Mesothelial cell of epicardium (in vitro differentiated cells): ENCODE results near the gene CST8. TPM values are rescaled to one million over a fixed set of nuclear protein-coding genes. Genes with fewer than 3 reads are reported as not detected.

Experiments used
- DNase-seq, 2 experiments: peaks; one replicate each; pipeline ENCODE4 v3.0.0; 2021; ENCODE audit warnings: low spot score in 2 of 2; ENCODE audit not compliant: unreplicated experiment in 2 of 2
- H3K27ac Mint-ChIP-seq: 2 replicates; pipeline ENCODE4 v1.8.0; 2021; ENCODE audit warnings: mixed read lengths
- H3K27me3 Mint-ChIP-seq: 2 replicates; pipeline ENCODE4 v1.8.0; 2021; ENCODE audit warnings: low read depth, mixed read lengths
- H3K36me3 Mint-ChIP-seq: 2 replicates; pipeline ENCODE4 v1.8.0; 2021; ENCODE audit warnings: mixed read lengths
- H3K4me1 Mint-ChIP-seq: 2 replicates; pipeline ENCODE4 v1.8.0; 2021; ENCODE audit warnings: mixed read lengths
- H3K4me3 Mint-ChIP-seq: 2 replicates; pipeline ENCODE4 v1.8.0; 2021; ENCODE audit warnings: mild to moderate bottlenecking, moderate library complexity, mixed read lengths
- H3K9me3 Mint-ChIP-seq: 2 replicates; pipeline ENCODE4 v1.8.0; 2021; ENCODE audit warnings: mixed read lengths
- total RNA-seq: library from RNA; stranded (reverse); gene quantifications from 3 replicates; pipeline ENCODE4 v1.2.1, GENCODE V29; 2021
- TF ChIP-seq, protein P1 (sequence below): fragments of 200-600 bp; sonication (generic); IDR thresholded peaks from one replicate; pipeline ENCODE4 v1.5.0; 2021; ENCODE audit warnings: antibody characterized with exemption; ENCODE audit not compliant: unreplicated experiment

Gene CST8
- total RNA-seq, 1 donor from 2014 or later = not detected

- TF ChIP-seq, protein P1, sequence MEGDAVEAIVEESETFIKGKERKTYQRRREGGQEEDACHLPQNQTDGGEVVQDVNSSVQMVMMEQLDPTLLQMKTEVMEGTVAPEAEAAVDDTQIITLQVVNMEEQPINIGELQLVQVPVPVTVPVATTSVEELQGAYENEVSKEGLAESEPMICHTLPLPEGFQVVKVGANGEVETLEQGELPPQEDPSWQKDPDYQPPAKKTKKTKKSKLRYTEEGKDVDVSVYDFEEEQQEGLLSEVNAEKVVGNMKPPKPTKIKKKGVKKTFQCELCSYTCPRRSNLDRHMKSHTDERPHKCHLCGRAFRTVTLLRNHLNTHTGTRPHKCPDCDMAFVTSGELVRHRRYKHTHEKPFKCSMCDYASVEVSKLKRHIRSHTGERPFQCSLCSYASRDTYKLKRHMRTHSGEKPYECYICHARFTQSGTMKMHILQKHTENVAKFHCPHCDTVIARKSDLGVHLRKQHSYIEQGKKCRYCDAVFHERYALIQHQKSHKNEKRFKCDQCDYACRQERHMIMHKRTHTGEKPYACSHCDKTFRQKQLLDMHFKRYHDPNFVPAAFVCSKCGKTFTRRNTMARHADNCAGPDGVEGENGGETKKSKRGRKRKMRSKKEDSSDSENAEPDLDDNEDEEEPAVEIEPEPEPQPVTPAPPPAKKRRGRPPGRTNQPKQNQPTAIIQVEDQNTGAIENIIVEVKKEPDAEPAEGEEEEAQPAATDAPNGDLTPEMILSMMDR = no peak
- peaks cover 14% of the 10 kb centered on the region for H3K27me3 Mint-ChIP-seq
- DNase-seq = no peak
- H3K36me3 Mint-ChIP-seq = no peaks in the 10 kb centered on the region
- H3K27ac Mint-ChIP-seq = no peak overlapping the region
- H3K4me3 Mint-ChIP-seq = no peak overlapping the region
- H3K9me3 Mint-ChIP-seq = no peaks in the 10 kb centered on the region
- no peaks in the 10 kb centered on the region for H3K4me1 Mint-ChIP-seq
These were observed 37.1 kb upstream of the CST8 start for GRCh38 chr20:23453549-23454543.

DNA sequence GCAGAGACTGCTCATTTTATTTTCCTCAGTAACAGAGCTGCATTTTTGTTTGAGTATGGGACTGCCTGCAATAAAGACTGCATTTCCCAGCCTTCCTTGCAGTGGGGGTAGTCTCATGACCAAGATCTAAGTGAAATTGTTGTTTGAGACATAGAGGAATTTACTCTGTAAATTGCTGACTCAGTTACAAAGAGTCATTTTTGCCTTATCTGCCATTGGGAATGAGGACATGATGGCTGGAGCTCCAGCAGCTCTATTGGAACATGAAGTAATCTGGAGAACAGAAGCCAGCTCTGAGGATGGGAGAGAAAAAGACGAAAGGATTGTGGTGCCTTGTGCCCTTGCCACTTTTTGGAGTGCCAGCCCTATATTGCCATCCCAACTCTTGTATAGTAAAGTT is 36.1 kb upstream of the CST8 start:
- peaks cover 17% of the 10 kb centered on the region for H3K27me3 Mint-ChIP-seq
- no peaks in the 10 kb centered on the region for H3K4me1 Mint-ChIP-seq
- H3K9me3 Mint-ChIP-seq = no peaks in the 10 kb centered on the region
- no peak for DNase-seq
- TF ChIP-seq, protein P1 = no peak
- H3K4me3 Mint-ChIP-seq = no peak overlapping the region
- no peaks in the 10 kb centered on the region for H3K36me3 Mint-ChIP-seq
- H3K27ac Mint-ChIP-seq = no peak overlapping the region

GRCh38 chr20:23455639-23456038 is 35.3 kb upstream of the CST8 start:
- DNase-seq = no peak
- Mint-ChIP-seq H3K4me1 (no peaks in the 10 kb centered on the region), H3K9me3 (no peaks in the 10 kb centered on the region), H3K4me3 (no peak overlapping the region), H3K27me3 (peaks cover 17% of the 10 kb centered on the region), H3K27ac (no peak overlapping the region), H3K36me3 (no peaks in the 10 kb centered on the region)
- TF ChIP-seq, protein P1 = no peak

GRCh38 chr20:23456409-23456808 is 34.5 kb upstream of the CST8 start:
- no peak for DNase-seq
- Mint-ChIP-seq H3K36me3 (no peaks in the 10 kb centered on the region), H3K27ac (no peak overlapping the region), H3K4me1 (no peaks in the 10 kb centered on the region), H3K9me3 (no peaks in the 10 kb centered on the region), H3K4me3 (no peak overlapping the region), H3K27me3 (peaks cover 12% of the 10 kb centered on the region)
- TF ChIP-seq, protein P1 = no peak

GRCh38 chr20:23456873-23457272 is 34.0 kb upstream of the CST8 start:
- no peak overlapping the region for H3K27ac Mint-ChIP-seq
- TF ChIP-seq, protein P1 = no peak
- DNase-seq = no peak
- no peaks in the 10 kb centered on the region for H3K4me1 Mint-ChIP-seq
- peaks cover 9% of the 10 kb centered on the region for H3K27me3 Mint-ChIP-seq
- no peak overlapping the region for H3K4me3 Mint-ChIP-seq
- H3K9me3 Mint-ChIP-seq = no peaks in the 10 kb centered on the region
- H3K36me3 Mint-ChIP-seq = no peaks in the 10 kb centered on the region
